Skin of body (tissue), 2 donors: ENCODE measurements around the gene CCDC93. TPM values are rescaled to one million over a fixed set of nuclear protein-coding genes. Genes with fewer than 3 reads are reported as not detected.
"Not testable (repeated sequence)": the region's sequence is repeated elsewhere in the genome, so short reads cannot be mapped to it uniquely, and the experiment has no call there.

Source experiments
- DNase-seq: peaks from one replicate; lab custom pipeline; 2025; lab: John Stamatoyannopoulos, UW
- total RNA-seq: library from RNA; depleted of rRNA; stranded (reverse); fragments of >200 nt; gene quantifications from one replicate; pipeline ENCODE4 v1.2.3, GENCODE V29; 2014

The CCDC93 gene
- total RNA-seq, 1 donor from 2014 or later = 34.7 TPM

DNA sequence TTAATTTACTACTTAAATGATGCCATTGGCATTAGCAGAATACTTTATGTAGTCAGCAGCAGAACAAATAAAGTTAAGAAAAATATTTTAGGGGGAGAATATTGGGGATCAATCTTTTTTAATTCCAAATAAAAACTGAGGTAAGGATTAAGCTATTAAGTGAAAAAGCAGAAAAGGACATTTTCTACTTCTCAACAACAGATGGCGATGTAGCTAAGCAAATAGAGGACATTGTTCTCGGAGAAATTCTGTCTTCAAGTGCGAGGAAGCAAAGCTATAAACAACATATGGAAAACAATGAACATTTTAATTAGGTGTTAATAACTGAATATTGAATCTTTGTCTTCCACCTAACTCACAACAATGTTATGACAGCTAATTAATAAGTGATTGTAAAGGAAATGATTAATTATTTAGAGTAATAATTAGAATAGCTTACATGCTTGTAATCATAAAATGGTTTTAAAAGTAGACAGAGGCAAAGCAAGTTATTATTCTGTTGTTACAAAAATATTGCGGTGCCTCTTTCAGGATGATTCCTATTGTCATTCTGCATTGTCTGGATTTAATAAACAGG is 32.9 kb upstream of the CCDC93 start:
- DNase-seq = peak; percentile 68

DNA sequence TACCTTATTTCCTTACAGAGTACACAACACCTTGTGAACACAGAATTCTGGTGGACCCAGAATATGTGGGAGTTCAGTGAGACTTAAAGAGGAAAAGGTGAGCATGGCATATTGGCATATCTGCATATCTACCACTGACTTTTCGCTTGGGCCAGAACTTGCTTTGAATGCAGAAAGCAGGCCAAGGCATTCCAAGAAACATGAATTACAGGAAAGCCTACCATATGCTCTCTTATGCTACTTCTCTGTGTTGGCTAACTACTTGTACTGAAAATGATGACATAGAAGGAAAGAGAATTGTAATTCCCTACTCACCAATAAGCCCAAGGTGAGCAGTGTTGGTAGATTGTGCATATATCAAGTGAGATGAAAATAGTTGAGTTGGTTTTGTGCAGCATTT is 31.4 kb upstream of the CCDC93 start:
- DNase-seq = no peak

DNA sequence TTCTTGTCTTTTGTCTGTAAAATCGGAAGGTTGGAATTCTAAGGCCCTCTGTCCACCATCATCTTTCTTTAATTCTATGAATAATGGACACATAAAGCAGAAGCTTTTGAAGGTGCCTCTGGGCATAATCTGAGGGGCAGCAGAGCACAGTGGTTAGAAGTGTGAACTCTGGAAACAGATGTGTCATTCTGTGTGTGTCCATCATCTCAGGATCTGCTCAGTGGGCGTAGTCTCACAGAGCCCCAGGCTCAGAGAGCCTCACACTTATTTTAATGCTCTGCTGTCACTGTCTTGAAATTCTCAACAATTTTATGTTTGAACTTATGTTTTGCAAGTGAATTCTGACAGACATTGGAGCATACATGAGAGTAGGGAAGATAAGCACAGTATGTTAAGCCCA is 31.0 kb upstream of the CCDC93 start:
- DNase-seq = no peak

DNA sequence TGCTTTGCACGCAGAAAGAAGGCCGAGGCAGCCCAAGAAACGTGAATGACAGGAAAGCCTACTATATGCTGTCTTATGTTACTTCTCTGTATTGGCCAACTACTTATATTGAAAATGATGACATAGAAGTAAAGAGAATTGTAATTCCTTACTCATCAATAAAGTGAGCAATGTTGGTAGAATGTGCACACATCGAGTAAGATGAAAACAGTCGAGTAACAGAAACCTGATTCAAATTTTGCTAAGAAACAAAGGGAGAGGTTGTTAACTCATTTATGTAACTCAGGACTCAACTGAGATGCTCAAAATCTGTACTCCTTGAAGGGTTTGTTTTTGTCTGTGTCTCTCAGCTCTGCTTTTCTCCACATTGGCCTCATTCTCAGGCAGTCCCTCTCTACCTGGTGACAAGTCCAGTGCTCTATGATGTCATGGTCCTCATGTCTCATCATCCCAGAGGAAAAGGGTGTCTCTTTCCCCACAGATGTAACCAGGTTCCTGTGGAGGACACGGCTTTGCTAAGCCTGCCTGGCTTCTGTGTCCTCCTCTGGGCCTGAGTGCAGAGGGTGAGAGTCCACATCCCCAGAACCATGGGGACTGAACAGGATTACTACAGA is 30.3 kb upstream of the CCDC93 start:
- DNase-seq = no peak

DNA sequence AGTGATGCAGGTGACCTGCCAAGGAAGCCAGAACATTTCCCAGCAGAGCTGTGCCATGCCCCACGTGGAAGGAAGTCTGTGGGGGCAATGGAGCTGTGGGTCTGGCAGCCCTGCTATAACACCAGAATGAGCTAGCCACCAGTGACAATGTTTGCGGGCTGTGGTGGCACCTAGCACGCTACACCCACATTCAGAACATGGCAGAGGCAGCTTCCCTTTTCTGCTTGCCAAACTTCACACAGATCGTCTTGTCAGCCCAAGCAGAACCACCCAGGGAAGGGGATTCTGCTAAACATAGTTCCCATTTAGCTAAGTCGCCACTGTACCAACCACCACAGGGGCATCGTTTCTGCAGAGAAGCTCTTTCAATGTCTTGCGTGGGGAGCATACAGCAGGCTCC is 27.0 kb upstream of the CCDC93 start:
- no peak for DNase-seq

DNA sequence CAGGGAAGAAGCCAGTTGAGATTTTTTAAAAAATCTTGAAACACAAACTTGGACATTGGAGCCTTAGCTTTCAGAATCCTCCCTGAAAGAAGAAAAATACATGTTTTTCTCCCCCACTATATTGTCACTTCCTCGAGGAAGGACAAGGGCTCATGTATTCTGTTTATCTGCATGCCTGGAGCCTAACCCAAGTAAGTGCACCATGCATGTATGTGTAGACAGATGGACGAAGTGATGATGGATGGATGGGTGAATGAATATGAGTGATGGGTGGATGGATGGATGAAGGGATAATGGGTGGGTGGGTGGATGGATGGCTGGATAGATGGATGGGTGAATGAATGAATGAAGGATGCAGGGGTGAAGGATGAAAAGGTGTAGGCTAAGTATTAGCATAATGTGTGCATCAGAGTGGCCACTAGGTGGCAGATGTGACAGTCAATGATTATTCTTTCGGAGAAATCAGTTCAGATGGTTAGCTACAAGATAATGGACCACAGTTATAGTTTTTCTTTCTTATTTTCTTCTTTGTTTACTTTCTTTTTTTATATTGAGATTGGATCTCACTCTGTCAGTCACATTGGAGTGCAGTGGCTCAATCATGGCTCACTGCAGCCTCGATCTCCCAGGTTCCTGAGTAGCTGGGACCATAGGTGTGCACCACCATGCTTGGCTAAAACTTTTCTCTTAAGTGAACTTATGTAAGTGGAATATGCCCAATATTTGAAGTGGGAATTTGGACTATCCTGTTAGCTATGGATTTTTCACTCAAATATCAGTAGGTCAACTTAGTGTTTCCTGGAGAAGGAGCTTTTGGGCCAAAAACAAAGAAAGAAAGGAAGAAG is 18.5 kb upstream of the CCDC93 start:
- peak; percentile 10 for DNase-seq

DNA sequence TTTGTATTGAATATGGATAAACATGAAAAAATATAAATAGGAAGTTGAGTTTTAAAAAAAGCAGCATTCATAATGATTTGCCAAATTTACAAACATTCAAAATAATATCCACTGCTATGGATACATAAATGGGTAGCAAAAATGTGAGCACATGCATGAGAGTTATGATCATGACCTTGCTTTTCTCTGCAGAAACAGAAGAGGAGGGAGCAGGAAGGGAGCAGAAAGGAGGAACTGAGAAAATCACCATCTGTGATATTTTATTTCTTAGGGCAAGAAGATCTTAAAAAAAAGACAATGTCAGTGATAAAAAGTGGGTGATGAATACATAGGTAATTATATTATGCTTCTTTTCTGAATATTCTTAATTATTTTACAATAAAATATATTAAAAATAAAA is 17.7 kb upstream of the CCDC93 start:
- DNase-seq = no peak

DNA sequence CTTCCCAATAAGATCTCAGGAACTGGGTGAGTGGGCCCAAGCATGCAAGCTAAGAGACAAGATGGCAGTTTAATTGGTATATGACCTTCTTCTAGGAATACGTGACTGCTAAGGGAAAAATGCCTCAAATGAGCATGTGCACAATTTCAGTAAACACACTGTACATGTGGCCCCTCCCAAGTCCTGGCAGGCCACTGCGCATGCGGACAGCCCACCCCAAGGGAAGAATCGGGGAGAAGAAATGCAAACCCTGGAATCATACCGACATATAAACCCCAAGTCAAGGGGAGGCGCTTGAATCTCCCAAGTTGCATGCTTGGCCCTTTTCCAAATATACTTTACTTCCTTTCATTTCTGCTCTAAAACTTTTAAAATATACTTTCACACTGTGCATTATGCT is 15.2 kb upstream of the CCDC93 start:
- DNase-seq = no peak

DNA sequence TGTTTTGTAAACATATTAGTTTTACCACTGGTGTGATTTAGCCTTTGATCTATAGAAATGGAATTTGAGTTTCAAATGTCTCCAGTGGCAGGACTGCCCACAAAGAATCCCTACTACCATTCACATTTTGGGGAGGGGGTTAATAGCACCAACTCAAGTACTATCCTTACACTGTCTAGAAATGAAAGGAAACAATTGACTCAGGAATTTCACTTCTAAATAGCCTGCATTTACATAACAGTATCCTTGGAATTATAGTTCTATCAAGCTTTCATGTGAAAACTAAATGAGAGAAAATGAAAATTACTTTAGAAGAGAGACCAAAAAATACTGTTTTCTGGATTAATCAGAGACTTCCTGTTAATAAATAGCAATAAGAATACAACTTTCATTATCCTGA is 7.5 kb upstream of the CCDC93 start:
- no peak for DNase-seq

DNA sequence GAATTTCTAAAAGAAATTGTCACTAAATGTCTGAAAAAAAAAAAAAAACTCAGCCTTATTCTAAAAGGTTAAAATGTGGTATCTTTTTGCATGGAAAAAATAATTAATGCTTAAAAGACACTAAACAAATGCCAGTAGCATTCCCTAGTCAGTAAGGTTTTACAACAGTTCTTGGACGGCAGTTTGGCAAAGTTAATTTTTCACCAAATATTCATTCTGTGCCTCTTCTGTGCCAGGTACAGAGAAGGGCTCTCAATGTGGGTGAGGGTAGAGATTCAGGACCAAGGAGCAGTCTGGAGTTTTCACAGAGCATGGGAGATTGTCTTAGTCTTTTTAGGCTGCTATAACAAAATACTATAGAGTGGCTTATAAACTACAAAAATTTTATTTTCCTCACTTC is 6.0 kb upstream of the CCDC93 start:
- no peak for DNase-seq

DNA sequence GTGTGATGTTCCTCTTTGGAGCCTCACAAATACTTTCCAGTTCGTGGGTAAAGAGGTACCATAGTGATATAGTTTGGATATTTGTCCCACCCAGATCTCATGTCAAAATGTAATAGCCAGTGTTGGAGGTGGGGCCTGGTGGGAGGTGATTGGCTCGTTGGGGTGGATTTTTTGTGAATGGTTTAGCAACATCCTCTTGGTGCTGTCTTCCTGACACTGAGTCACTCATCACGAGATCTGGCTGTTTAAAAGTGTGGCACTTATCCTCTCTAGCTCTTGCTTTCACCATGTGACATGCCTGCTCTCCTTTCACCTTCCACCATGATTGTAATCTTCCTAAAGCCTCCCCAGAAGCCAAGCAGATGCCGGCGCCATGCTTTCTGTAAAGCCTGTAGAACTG is 3.0 kb upstream of the CCDC93 start:
- no peak for DNase-seq

DNA sequence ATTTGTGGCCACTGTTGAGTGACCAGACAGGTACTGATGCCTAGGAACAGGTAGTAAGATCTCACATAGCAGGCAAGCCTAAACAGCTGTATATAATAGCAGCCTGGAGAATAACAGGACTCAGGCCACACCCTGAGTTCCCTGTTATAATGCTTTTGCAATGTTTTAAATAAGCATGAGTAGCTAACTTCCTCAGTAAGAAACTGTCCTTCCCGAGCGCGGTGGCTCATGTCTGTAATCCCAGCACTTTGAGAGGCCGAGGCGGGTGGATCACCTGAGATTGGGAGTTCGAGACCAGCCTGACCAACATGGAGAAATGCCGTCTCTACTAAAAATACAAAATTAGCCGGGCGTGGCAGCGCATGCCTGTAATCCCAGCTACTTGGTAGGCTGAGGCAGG is 1.9 kb upstream of the CCDC93 start:
- not testable (repeated sequence) for DNase-seq

DNA sequence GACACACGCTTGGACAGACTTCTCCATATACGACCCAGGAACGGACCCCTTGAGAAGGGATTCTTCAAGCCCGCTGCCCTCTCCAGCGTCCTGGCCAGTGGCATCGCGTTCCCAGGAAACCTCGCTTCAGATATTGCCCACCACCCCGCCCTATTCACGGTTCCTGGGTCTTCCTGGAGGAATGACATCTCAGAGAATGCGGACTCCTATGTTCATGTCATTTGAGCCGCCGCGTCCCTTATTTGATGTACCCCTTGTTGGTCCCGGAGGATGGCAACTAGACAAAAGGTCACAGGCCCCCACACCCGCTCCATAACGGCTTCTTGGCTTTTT is 588 bp upstream of the CCDC93 start:
- no peak for DNase-seq

DNA sequence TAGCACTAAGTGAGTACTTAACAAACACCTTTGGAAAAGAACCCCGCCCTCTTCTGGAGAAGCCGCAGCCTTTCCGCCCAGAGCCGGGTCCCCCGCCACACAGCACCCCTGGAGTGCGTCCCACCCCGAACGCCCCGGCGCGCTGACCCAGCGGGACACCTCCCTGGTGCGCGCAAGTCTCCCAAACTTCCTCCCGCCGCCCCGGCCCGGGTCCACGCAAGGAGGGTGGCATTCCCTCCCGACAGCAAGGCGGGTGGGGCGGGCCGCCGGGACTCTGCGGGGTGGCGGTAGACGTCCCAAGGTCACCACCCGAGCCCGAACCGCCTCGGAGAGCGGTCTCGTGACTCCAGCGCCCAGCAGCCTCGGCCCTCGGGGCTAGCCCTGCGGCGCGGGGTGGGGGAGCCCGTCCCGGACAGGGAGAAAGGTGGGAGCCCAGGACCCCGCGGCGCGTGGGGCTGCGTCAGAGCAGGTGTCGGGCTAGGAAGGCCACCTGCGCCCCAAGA is 598 bp downstream of the CCDC93 start:
- no peak for DNase-seq

DNA sequence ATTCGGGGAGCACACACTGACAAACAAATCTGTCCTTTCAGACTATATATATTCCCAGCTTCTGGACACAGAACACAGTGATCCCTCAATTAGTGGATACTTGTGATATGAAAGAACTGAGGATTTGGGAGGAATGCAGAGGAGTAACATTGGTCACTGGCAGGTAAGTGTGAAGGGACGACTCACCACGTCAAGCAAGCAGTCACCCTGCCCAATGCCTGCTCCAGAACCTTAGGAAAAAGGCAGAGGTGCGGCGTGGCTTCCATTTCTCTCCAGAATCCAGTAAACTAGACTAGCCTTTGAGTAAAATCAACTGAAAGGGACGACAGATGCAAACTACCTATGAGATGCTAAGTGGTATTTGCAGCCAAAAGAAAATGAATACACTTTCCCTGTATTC is 1.1 kb downstream of the CCDC93 start:
- no peak for DNase-seq

DNA sequence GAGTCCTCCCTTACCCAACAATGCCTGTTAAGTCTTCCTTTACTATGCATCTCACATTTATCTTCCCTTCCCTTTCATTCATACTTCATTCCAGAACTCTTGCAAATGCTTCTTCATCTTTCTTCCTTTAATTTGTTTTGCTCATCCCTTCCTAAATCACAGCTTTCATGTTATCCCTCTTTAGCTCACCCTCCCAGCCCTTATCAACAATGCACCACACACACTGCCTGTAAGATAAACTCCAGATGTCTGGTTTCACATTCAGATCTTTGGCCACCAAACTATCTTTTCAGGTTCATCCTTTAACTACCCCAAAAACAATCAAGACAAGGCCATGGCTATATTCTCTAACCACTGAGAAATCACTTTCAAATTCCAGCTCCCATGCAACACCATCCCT is 3.4 kb downstream of the CCDC93 start:
- no peak for DNase-seq

DNA sequence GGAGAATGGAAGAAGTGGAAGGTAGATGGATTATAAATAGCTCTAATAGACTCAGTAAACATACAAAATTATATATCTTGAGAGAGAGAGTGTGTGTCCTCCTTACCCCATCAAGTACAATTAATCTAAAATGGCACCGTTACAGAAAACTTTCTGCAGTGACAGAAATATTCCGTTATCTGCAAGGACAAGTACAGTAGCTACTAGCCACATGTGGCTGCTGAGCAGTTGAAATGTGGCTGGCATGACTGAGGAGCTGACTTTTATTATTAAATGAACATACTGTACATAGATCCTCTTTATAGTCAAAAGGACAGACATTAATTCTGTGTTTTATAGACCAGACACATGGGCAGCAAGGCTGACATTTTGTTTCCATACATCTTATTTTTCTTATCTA is 7.0 kb downstream of the CCDC93 start:
- no peak for DNase-seq

DNA sequence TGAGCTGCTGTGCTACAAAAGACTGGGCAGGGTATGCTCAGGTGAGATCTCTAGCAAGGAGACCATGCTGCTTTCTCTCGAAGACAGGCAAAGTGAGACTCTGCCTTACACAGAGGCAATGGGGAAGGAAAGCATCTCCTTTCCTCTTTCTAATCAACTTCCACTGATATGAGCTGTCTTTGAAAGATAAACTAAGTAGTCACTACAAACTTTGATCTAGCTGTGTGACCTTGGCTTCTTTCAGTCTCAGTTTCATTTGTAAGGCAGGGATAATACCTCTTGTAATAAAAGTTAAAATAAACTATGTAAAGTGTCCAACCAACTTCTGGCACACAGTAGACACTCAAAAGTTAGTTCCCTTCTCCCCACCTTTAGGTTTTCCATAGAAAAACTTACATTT is 7.5 kb downstream of the CCDC93 start:
- no peak for DNase-seq

DNA sequence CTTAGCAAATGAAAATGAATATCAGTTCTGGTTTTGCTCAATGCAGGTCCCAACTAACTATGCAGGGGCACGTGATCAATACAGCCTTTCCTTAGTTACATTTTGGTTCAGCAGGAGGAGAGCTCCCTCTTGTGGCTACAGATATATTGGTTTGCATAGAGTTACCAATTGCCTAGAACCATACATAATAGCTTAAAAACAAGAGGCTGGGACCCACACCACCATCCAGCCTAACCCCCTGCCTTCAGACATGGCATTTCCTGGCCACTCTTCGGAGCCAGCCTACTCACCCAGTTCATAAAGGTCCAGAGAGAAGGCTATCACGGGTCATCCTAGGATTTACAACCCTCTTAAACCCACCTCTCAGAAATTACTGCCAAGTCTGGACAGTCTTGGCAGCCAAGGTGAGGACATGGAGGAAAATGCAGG is 10.5 kb downstream of the CCDC93 start:
- DNase-seq = peak; percentile 67

DNA sequence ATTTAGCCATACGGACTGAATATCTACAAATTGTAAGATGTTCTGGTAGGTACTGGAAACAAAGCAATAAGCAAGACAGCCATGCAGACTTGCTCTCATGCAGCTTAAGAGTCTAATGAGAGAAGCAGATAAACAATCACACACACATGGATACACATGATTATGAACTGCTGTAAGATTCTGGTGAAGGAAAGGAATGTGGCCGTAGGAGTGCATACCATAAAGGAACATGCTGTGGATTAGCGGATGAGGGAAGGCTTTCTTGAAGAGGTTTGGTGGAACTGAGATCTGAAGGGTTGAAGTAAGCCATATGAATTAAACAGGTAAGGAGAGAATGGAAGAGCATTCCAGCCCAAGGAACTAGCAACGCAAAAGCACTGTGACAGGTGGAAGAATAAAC is 13.8 kb downstream of the CCDC93 start:
- no peak for DNase-seq

DNA sequence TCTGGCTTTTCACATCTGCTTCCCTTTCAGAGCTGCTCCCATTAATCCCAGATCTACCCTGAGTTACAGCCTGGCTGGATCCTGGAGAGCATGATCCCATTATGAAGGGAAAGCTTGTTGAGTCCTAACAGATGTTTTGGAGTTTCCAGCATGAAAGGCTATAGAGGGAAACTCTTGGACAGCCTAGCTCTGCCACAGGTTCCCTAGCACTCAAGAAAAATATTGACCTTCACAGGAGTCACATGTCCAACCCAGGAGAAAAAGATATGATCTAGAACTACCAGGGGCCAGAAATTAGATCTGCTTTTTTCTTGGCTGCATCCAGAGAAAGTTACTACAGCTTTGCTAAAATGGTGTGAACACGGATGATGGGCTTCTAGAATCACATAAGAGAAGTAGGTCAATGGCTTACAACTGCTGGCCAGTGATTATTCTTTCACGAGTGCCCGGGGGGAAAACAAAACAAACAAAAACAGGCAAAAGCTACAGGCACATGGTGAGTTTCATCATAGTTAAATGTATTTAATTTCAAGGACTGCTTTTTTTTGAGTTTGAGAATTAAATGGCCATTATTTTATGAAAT is 15.9 kb downstream of the CCDC93 start:
- no peak for DNase-seq

DNA sequence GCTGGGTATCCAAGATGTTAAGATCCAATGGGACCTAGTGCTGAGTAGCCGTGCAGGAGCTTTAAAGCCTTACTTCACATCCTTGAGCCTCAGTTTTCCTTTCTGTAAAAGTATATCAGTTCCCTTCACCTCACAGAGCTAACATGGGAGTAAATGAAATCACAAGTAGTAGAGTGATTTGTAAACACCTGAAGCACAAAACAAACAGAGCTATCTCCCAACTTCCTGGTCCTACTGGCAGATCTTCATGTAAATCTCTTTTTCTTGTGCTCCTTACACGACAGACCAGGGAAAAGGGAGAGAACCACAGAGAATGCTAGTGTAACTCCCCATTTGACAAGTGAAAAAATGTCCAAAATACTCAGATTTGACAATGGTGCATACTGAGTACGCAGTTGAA is 17.3 kb downstream of the CCDC93 start:
- DNase-seq = no peak
